Peyer's patch (tissue), 4 donors: ENCODE results near the gene ZNF679. TPM values are rescaled to one million over a fixed set of nuclear protein-coding genes. Genes with fewer than 3 reads are reported as not detected.

Experiments used
- DNase-seq, 3 donors: peaks; one replicate each; pipeline ENCODE4 v3.0.0-alpha.2; 2017 to 2019
- H3K27ac ChIP-seq, 4 donors: fragments of 200-600 bp; sonication (generic); one replicate each; pipeline ENCODE4 v1.5.1; 2016 to 2019
- H3K27me3 ChIP-seq, 2 donors: fragments of 200-600 bp; sonication (generic); one replicate each; pipeline ENCODE4 v1.5.1; 2019
- H3K36me3 ChIP-seq, 3 donors: fragments of 200-600 bp; sonication (generic); one replicate each; pipeline ENCODE4 v1.5.1; 2016 to 2019
- H3K4me1 ChIP-seq, 4 donors: fragments of 200-600 bp; sonication (generic); one replicate each; pipeline ENCODE4 v1.5.1; 2016 to 2019
- H3K4me3 ChIP-seq, 4 donors: fragments of 200-600 bp; sonication (generic); 1 replicate in 3 of 4; 2 replicates in 1 of 4; pipeline ENCODE4 v1.5.1; 2016 to 2019; ENCODE audit warnings: mild to moderate bottlenecking in 1 of 4
- H3K9me3 ChIP-seq, 4 donors: fragments of 200-600 bp; sonication (generic); one replicate each; pipeline ENCODE4 v1.5.1; 2016 to 2019; ENCODE audit warnings: mild to moderate bottlenecking in 1 of 4
- POLR2A ChIP-seq, 2 donors: fragments of 450-650 bp; IDR thresholded peaks; one replicate each; pipeline ENCODE4 v1.5.1; 2017; ENCODE audit warnings: antibody characterized with exemption in 2 of 2, mild to moderate bottlenecking in 2 of 2, moderate library complexity in 2 of 2
- total RNA-seq, 4 donors: library from RNA; depleted of rRNA; stranded (reverse); fragments of >200 nt; gene quantifications; one replicate each; pipeline ENCODE4 v1.1.0, GENCODE V29; 2016
- TF ChIP-seq, protein P1 (sequence below), 6 experiments: fragments of 450-650 bp in 4 of 6; fragments of 200-600 bp in 2 of 6; sonication (generic) in 1 of 6; IDR thresholded peaks; one replicate each; pipeline ENCODE4 v1.5.1; 2017 to 2019; ENCODE audit warnings: antibody characterized with exemption in 6 of 6, mild to moderate bottlenecking in 3 of 6, moderate library complexity in 1 of 6

Gene ZNF679
- total RNA-seq, 4 donors from 2014 or later: not detected

DNA sequence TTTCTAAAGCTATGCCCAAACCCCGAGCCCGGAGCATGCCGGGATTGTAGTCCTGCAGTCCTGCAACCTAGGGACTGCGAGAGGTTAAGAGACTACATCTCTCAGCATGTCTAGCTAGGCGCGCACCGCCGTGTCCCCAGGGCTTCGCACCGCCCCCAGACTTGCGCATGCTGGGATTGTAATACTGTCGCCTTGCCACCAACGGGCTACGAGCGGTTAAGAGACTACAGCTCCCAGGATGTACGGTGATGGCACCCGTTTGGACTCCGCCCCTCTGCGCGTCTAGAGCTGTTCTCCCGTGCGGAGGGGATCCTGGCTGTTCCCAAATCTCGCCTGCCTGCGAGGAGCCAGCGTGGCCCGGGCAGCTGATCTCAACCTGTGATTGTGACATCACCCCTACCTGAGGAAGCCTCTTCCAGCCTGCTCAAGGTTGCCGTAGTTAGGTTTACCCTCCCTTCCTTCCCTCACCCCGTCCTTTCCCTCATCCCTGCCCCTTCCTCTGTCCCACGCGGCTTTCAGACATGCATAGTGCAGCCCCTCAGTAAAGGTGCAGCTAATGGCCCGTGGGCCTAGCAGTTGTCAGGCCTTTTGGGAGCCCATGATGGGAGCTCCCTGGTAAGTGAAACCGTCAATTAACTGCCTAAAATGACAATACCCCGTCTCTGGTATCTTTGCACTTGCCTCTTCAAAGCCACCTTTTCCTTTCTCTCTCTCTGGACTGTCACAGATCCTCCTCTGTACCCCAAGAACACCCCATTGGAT lies 79.2 kb downstream of the ZNF679 start:
- Histone ChIP-seq H3K4me1 (peaks cover 0 to 4% (median 4%) of the 10 kb centered on the region in 4 donors), H3K4me3 (peak overlapping the region; percentile 54 to 69 (median 56)), H3K36me3 (no peaks in the 10 kb centered on the region), H3K27ac (peak overlapping the region; percentile 77 to 89 (median 83)), H3K27me3 (no peaks in the 10 kb centered on the region), H3K9me3 (no peaks in the 10 kb centered on the region)
- peak; percentile 92 to 98 (median 96) for DNase-seq
- peak; percentile 6 to 52 for TF ChIP-seq POLR2A (IDR thresholded peaks at IDR 0.05)
- TF ChIP-seq, protein P1, sequence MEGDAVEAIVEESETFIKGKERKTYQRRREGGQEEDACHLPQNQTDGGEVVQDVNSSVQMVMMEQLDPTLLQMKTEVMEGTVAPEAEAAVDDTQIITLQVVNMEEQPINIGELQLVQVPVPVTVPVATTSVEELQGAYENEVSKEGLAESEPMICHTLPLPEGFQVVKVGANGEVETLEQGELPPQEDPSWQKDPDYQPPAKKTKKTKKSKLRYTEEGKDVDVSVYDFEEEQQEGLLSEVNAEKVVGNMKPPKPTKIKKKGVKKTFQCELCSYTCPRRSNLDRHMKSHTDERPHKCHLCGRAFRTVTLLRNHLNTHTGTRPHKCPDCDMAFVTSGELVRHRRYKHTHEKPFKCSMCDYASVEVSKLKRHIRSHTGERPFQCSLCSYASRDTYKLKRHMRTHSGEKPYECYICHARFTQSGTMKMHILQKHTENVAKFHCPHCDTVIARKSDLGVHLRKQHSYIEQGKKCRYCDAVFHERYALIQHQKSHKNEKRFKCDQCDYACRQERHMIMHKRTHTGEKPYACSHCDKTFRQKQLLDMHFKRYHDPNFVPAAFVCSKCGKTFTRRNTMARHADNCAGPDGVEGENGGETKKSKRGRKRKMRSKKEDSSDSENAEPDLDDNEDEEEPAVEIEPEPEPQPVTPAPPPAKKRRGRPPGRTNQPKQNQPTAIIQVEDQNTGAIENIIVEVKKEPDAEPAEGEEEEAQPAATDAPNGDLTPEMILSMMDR (IDR thresholded peaks at IDR 0.05): peak in 4 of 6 experiments; percentile 12 to 54 (median 52)

DNA sequence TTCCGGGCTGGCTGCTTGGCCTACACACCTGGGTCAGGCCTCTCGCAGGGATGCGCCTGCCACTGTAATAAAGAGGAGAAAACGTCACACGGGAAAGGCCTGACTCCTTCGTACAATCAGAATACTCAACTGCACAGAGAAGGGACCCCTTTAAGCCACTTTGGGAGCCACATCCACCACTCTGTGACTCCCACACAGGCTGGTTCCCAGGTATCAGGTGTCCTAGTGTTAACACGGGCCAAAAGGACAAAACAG lies 79.7 kb downstream of the ZNF679 start:
- TF ChIP-seq POLR2A (IDR thresholded peaks at IDR 0.05): no peak
- TF ChIP-seq, protein P1 (IDR thresholded peaks at IDR 0.05): no peak
- no peak for DNase-seq
- H3K4me3 ChIP-seq: peak overlapping the region in 3 of 4 donors; percentile 54 to 69 (median 56)

DNA sequence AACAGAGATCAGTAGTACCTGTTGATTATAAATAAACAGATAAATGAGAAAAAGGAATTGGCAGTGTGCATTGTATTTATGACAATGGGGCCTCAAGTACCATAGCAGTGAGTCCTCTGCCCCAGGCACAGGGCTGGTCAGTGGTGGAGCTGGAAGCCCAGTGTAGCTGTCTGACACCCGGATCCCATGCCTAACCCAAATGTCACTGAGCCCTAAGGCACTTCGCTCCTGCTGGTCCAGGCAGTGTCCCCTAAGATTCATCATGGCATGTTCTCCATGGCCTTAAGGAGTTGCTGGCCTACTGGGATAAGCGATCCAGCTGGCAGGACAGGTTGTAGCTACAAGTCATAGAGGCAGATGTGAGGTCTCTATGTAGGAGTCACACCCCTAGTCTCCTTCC lies 82.2 kb downstream of the ZNF679 start:
- Histone ChIP-seq H3K36me3 (no peaks in the 10 kb centered on the region), H3K27ac (no peak overlapping the region), H3K27me3 (no peaks in the 10 kb centered on the region), H3K9me3 (no peaks in the 10 kb centered on the region), H3K4me3 (no peak overlapping the region), H3K4me1 (peaks cover 0 to 21% (median 6%) of the 10 kb centered on the region in 4 donors)
- no peak for TF ChIP-seq POLR2A (IDR thresholded peaks at IDR 0.05)
- TF ChIP-seq, protein P1 (IDR thresholded peaks at IDR 0.05): no peak
- no peak for DNase-seq

More for the DNA sequence above, 79.7 kb downstream of the ZNF679 start:
- no peaks in the 10 kb centered on the region for H3K27me3 ChIP-seq
- no peaks in the 10 kb centered on the region for H3K9me3 ChIP-seq
- peaks cover 0 to 5% (median 4%) of the 10 kb centered on the region in 4 donors for H3K4me1 ChIP-seq
- no peaks in the 10 kb centered on the region for H3K36me3 ChIP-seq
- peak overlapping the region; percentile 77 to 89 (median 83) for H3K27ac ChIP-seq

DNA sequence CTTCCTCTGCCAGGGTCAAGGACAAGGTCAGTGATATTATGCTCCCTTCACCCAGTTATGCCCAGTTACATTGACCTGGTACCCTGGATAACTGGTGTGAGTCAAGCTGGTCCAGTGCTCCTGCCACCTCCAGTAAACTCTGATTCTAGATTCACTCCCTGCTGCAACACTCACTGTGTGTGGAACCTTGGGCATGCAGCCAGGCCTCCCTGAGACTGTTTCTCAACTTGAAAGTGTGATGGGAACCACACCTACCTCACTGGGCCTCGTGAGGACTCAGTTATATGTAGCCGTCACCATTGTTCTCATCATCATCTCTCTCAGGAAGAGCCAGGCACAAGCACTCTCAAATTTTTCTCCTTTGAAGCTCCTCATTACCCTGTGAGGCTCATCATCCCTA lies 84.6 kb downstream of the ZNF679 start:
- no peak for DNase-seq
- Histone ChIP-seq H3K9me3 (no peaks in the 10 kb centered on the region), H3K36me3 (no peaks in the 10 kb centered on the region), H3K4me3 (no peak overlapping the region), H3K4me1 (peaks cover 0 to 20% (median 2%) of the 10 kb centered on the region in 4 donors), H3K27ac (no peak overlapping the region), H3K27me3 (no peaks in the 10 kb centered on the region)
- no peak for TF ChIP-seq POLR2A (IDR thresholded peaks at IDR 0.05)
- TF ChIP-seq, protein P1 (IDR thresholded peaks at IDR 0.05): no peak

DNA sequence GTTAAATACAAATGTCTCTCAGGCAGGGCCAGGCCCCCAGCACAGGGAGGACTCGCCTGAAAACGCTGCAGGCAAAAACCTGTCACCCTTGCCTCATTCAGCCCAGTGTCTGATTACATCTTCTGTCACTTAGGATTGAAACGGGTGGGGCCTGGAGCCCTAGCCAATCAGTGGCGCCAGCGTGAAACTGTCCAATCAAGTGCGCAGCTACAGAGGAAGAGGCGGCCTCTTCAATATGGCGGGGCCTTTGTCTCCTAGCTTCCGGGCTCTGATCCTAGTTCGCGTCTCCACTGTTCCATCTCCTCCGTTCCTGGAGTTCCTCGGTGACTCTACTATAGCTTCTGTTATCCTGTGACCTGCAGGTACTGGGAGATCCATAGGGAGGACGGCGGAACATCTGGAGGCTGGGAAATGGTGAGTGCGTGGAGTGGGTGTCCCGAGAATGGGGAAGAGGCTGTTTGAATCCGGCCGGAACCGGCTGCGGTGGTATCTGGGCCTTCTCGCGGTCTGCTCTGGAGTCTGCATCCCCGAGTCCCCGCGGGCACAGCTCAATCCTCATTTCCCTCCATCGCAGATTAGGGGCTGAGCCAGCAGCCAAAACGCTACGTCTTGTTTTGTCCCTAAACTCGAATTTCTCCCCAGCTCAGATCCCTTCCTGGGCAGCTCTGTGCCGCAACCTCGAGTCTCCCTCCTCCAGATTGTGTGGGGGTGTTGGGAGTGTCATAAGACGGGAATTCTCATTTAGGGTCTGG lies 85.6 kb downstream of the ZNF679 start, which contains the start of gene ZNF736:
TSS of gene ZNF736 (plus strand) at position 222 of the 752 bp plus-strand sequence. CDS start at position 412, 190 bp downstream.
- Histone ChIP-seq H3K9me3 (no peaks in the 10 kb centered on the region), H3K4me3 (peak within 1 kb of the TSS; percentile 51 to 90 (median 74)), H3K36me3 (no peaks in the 10 kb centered on the region), H3K27ac (peak within 1 kb of the TSS; percentile 58 to 75 (median 65)), H3K27me3 (no peaks in the 10 kb centered on the region), H3K4me1 (peaks cover 0 to 20% (median 2%) of the 10 kb centered on the region in 4 donors)
- TF ChIP-seq, protein P1 (IDR thresholded peaks at IDR 0.05): no peak
- TF ChIP-seq POLR2A (IDR thresholded peaks at IDR 0.05): peak in 1 of 2 donors; percentile 50
- peak; percentile 88 to 95 (median 91) for DNase-seq
